ENCODE results near the gene PLS3.
"Not testable (repeated sequence)": the region's sequence is repeated elsewhere in the genome, so short reads cannot be mapped to it uniquely, and the experiment has no call there.

DNA sequence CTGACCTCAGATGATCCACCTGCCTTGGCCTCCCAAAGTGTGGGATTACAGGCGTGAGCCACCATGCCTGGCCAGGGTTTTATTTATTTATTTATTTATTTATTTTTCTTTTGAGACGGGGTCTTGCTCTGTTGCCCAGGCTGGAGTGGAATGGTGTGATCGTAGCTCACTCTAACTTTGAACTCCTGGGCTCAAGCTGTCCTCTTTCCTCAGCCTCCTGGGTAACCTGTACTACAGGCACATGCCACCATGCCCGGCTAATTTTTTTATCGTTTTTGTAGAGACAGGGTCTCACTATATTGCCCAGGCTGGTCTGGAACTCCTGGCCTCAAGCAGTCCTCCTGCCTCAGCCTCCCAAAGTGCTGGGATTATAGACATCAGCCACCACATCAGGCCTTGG is 72.4 kb downstream of the PLS3 start:
- not testable (repeated sequence) for TF ChIP-seq ZNF561 (CRISPR knock-in tag; conservative IDR thresholded peaks at IDR 0.05); JUND (IDR thresholded peaks at IDR 0.05; ENCODE audit: borderline replicate concordance, low read depth, low read length); JUND (tag; IDR thresholded peaks at IDR 0.05; ENCODE audit: borderline replicate concordance, low read depth, low read length); OTX1 (CRISPR knock-in tag; IDR thresholded peaks at IDR 0.05); SNRNP70 (optimal IDR thresholded peaks at IDR 0.05; ENCODE audit: low read depth, low read length); ZNF445 (CRISPR knock-in tag; IDR thresholded peaks at IDR 0.05; ENCODE audit: low read depth); PHB2 (IDR thresholded peaks at IDR 0.05; ENCODE audit: low read depth); RCOR1 (IDR thresholded peaks at IDR 0.05; ENCODE audit: borderline replicate concordance in 1 of 2, low read depth in 2 of 2, low read length in 2 of 2); YY1 (IDR thresholded peaks at IDR 0.05; ENCODE audit: borderline replicate concordance in 1 of 3, control insufficient read depth in 1 of 3, extremely low read depth in 1 of 3, insufficient read depth in 3 of 3, insufficient read length in 1 of 3, insufficient replicate concordance in 2 of 3, low read depth in 1 of 3, low read length in 2 of 3)
- TF ChIP-seq, protein P1, sequence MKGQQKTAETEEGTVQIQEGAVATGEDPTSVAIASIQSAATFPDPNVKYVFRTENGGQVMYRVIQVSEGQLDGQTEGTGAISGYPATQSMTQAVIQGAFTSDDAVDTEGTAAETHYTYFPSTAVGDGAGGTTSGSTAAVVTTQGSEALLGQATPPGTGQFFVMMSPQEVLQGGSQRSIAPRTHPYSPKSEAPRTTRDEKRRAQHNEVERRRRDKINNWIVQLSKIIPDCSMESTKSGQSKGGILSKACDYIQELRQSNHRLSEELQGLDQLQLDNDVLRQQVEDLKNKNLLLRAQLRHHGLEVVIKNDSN (CRISPR knock-in tag; IDR thresholded peaks at IDR 0.05) = not testable (repeated sequence)
- TF ChIP-seq, protein P2, sequence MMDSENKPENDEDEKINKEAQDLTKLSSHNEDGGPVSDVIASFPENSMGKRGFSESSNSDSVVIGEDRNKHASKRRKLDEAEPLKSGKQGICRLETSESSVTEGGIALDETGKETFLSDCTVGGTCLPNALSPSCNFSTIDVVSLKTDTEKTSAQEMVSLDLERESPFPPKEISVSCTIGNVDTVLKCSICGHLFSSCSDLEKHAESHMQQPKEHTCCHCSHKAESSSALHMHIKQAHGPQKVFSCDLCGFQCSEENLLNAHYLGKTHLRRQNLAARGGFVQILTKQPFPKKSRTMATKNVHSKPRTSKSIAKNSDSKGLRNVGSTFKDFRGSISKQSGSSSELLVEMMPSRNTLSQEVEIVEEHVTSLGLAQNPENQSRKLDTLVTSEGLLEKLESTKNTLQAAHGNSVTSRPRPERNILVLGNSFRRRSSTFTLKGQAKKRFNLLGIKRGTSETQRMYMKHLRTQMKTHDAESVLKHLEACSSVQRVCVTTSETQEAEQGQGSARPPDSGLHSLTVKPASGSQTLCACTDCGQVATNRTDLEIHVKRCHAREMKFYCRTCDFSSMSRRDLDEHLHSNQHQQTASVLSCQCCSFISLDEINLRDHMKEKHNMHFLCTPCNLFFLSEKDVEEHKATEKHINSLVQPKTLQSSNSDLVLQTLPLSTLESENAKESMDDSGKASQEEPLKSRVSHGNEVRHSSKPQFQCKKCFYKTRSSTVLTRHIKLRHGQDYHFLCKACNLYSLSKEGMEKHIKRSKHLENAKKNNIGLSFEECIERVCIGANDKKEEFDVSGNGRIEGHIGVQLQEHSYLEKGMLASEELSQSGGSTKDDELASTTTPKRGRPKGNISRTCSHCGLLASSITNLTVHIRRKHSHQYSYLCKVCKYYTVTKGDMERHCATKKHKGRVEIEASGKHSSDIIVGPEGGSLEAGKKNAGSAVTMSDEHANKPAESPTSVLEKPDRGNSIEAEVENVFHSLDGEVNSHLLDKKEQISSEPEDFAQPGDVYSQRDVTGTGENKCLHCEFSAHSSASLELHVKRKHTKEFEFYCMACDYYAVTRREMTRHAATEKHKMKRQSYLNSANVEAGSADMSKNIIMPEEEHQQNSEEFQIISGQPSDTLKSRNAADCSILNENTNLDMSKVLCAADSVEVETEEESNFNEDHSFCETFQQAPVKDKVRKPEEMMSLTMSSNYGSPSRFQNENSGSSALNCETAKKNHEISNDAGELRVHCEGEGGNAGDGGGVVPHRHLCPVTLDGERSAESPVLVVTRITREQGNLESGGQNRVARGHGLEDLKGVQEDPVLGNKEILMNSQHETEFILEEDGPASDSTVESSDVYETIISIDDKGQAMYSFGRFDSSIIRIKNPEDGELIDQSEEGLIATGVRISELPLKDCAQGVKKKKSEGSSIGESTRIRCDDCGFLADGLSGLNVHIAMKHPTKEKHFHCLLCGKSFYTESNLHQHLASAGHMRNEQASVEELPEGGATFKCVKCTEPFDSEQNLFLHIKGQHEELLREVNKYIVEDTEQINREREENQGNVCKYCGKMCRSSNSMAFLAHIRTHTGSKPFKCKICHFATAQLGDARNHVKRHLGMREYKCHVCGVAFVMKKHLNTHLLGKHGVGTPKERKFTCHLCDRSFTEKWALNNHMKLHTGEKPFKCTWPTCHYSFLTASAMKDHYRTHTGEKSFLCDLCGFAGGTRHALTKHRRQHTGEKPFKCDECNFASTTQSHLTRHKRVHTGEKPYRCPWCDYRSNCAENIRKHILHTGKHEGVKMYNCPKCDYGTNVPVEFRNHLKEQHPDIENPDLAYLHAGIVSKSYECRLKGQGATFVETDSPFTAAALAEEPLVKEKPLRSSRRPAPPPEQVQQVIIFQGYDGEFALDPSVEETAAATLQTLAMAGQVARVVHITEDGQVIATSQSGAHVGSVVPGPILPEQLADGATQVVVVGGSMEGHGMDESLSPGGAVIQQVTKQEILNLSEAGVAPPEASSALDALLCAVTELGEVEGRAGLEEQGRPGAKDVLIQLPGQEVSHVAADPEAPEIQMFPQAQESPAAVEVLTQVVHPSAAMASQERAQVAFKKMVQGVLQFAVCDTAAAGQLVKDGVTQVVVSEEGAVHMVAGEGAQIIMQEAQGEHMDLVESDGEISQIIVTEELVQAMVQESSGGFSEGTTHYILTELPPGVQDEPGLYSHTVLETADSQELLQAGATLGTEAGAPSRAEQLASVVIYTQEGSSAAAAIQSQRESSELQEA (IDR thresholded peaks at IDR 0.05; ENCODE audit: low read depth) = not testable (repeated sequence)
